Measurements from ENCODE around the gene TRAF3.

DNA sequence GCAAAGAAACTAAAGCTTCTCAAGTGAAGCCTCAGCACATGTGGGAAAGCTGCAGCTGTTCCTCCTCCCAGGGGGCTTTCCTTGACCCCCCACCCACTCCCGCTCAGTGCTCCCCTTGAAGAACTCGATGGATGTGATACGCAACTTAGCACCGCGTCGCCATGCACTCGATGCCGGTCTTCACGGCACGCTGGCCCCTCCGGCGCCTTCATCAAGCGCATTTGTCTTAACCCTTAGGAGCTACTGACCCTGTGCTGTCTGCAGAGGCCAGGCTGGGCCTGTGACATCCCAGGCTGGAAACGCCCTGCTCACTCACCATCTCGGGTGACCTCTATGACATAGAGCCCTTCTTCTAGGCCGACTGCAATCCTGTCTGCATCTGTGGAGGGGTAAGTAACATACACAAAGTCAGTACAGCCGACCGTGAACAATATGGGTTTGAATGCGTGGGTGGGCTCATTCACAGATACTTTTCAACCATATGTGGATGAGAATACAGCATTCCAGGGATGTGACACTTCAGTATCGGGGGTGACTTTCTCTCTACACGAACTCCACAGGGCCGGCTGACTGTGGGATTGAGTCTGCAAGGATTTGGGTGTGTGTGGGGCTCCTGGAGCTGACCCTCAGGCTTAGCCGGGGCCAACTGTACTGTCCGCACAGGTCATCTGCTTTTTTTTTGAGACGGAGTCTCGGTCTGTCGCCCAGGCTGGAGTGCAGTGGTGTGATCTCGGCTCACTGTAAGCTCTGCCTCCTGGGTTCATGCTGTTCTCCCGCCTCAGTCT is 168.3 kb downstream of the TRAF3 start:
- TF ChIP-seq, protein P1, sequence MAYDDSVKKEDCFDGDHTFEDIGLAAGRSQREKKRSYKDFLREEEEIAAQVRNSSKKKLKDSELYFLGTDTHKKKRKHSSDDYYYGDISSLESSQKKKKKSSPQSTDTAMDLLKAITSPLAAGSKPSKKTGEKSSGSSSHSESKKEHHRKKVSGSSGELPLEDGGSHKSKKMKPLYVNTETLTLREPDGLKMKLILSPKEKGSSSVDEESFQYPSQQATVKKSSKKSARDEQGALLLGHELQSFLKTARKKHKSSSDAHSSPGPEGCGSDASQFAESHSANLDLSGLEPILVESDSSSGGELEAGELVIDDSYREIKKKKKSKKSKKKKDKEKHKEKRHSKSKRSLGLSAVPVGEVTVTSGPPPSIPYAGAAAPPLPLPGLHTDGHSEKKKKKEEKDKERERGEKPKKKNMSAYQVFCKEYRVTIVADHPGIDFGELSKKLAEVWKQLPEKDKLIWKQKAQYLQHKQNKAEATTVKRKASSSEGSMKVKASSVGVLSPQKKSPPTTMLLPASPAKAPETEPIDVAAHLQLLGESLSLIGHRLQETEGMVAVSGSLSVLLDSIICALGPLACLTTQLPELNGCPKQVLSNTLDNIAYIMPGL (CRISPR knock-in tag; IDR thresholded peaks at IDR 0.05), result no peak
- TF ChIP-seq SP1 (CRISPR knock-in tag; conservative IDR thresholded peaks at IDR 0.05) (no peak), CTCF (IDR thresholded peaks at IDR 0.05) (no peak)

Measured in WTC11 (cell line).